ENCODE measurements around the gene GALNT9. TPM values are rescaled to one million over a fixed set of nuclear protein-coding genes. Genes with fewer than 3 reads are reported as not detected.
"Not testable (repeated sequence)": the region's sequence is repeated elsewhere in the genome, so short reads cannot be mapped to it uniquely, and the experiment has no call there.

The GALNT9 gene
- total and polyA plus RNA-seq, 10 donors: 0.20 to 2.4 (median 0.84) TPM

DNA sequence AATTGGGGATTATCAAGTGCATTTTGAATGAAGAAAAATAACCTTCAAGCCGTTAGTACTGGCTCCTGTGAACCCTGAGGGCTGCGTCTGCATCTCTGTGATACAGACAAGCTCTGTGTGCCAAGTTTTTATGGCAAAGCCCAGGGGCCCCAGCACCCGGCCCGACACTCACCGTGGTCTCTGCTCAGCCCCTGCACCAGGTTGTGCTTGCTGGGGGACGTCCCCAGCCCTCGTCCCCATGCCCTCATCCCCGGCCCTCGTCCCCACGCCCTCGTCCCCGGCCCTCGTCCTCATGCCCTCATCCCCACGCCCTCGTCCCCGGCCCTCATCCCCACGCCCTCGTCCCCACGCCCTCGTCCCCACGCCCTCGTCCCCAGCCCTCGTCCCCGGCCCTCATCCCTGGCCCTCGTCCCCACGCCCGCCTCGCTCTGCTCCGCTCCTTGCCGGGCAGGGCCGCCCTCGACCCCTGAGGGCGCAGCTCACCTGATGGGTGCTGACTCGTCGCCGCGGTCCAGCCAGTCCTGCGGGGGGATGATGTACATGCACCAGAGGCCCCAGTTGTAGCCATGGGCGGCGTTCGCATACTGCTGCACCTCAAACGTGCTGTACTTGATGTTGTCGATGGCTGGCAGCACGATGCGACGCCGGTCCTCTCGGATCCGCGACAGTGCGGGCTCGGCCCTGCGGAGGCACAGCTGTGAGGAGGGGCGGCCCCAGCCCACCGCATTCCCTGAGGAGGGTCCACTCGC lies 72.0 kb downstream of the GALNT9 start:
- no peak for TF ChIP-seq POLR2AphosphoS5 (IDR thresholded peaks at IDR 0.05)
- no peak for TF ChIP-seq POLR2A (IDR thresholded peaks at IDR 0.05)
- TF ChIP-seq, protein P1, sequence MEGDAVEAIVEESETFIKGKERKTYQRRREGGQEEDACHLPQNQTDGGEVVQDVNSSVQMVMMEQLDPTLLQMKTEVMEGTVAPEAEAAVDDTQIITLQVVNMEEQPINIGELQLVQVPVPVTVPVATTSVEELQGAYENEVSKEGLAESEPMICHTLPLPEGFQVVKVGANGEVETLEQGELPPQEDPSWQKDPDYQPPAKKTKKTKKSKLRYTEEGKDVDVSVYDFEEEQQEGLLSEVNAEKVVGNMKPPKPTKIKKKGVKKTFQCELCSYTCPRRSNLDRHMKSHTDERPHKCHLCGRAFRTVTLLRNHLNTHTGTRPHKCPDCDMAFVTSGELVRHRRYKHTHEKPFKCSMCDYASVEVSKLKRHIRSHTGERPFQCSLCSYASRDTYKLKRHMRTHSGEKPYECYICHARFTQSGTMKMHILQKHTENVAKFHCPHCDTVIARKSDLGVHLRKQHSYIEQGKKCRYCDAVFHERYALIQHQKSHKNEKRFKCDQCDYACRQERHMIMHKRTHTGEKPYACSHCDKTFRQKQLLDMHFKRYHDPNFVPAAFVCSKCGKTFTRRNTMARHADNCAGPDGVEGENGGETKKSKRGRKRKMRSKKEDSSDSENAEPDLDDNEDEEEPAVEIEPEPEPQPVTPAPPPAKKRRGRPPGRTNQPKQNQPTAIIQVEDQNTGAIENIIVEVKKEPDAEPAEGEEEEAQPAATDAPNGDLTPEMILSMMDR (IDR thresholded peaks at IDR 0.05 in 8 of 11, conservative IDR thresholded peaks at IDR 0.05 in 3 of 11): no peak
- Histone ChIP-seq H3K27ac (no peak overlapping the region), H3K27me3 (replicated peaks in 1 of 7) (peaks cover 0 to 24% (median 0%) of the 10 kb centered on the region in 7 donors), H3K4me1 (no peaks in the 10 kb centered on the region), H3K4me3 (no peak overlapping the region), H3K36me3 (no peaks in the 10 kb centered on the region), H3K9me3 (no peaks in the 10 kb centered on the region)
- no peak for DNase-seq
- intact Hi-C loops (cut with DNase I; ENCODE audit: low total_unique reads): no loop called here
- 85 to 89% (median 87%) methylated on average over 42 to 56 of the region's 56 CpGs for WGBS, 5 donors

DNA sequence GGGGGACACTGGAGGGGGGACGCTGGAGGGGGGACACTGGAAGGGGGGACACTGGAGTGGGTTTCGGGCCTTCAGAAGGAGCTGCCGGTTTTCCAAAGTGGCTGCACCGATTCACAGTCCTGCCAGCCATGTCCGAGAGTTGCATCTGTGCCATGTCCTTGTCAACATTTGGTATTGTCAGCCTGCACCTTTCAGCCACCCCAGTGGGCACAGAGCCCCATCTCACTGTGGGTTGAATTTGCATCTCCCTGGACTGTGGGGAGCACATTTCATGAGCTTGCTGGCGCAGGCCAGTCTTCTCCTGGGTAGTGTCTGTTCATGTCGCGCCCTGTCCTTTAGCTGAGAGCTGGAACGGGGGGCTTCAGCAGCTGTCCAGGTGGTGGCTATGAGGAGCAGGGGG lies 72.7 kb downstream of the GALNT9 start:
- H3K36me3 ChIP-seq: no peaks in the 10 kb centered on the region
- H3K27me3 ChIP-seq (replicated peaks in 1 of 7): peaks cover 0 to 20% (median 0%) of the 10 kb centered on the region in 7 donors
- no peak for DNase-seq
- WGBS, 5 donors: 67 to 87% (median 77%) methylated on average over 8 to 9 of the region's 9 CpGs
- intact Hi-C loops (cut with DNase I; ENCODE audit: low total_unique reads): no loop called here
- TF ChIP-seq POLR2A (IDR thresholded peaks at IDR 0.05) (no peak), POLR2AphosphoS5 (IDR thresholded peaks at IDR 0.05) (no peak)
- TF ChIP-seq, protein P1 (IDR thresholded peaks at IDR 0.05 in 8 of 11, conservative IDR thresholded peaks at IDR 0.05 in 3 of 11): no peak
- H3K27ac ChIP-seq: no peak overlapping the region
- no peak overlapping the region for H3K4me3 ChIP-seq
- no peaks in the 10 kb centered on the region for H3K4me1 ChIP-seq
- no peaks in the 10 kb centered on the region for H3K9me3 ChIP-seq

DNA sequence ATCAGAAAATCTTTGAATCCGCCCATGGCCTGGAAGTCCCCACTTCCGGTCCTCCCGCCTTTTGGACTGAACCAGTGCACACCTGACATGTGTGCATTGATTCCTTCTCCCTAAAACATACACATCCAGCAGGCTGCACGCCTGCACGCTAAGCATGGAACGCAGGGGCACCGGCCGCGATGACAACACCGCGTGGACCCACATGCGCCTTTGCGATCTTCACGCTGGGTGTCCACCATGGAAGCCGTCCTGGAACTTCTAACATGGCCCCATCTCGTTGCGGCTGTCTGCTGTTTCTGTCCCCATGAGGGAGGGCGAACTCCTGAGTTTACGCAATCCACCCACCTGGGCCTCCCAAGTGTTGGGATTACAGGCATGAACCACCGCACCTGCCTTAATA lies 73.7 kb downstream of the GALNT9 start:
- TF ChIP-seq POLR2AphosphoS5 (IDR thresholded peaks at IDR 0.05) (no peak), POLR2A (IDR thresholded peaks at IDR 0.05) (no peak)
- TF ChIP-seq, protein P1 (IDR thresholded peaks at IDR 0.05 in 8 of 11, conservative IDR thresholded peaks at IDR 0.05 in 3 of 11): no peak
- WGBS, 5 donors: 81 to 93% (median 84%) methylated on average over 20 of the region's 20 CpGs
- peaks cover 0 to 20% (median 0%) of the 10 kb centered on the region in 7 donors for H3K27me3 ChIP-seq (replicated peaks in 1 of 7)
- H3K27ac ChIP-seq: no peak overlapping the region
- H3K4me3 ChIP-seq: no peak overlapping the region
- H3K36me3 ChIP-seq: no peaks in the 10 kb centered on the region
- no peaks in the 10 kb centered on the region for H3K9me3 ChIP-seq
- H3K4me1 ChIP-seq: no peaks in the 10 kb centered on the region
- intact Hi-C loops (cut with DNase I; ENCODE audit: low total_unique reads): no loop called here
- DNase-seq: no peak

DNA sequence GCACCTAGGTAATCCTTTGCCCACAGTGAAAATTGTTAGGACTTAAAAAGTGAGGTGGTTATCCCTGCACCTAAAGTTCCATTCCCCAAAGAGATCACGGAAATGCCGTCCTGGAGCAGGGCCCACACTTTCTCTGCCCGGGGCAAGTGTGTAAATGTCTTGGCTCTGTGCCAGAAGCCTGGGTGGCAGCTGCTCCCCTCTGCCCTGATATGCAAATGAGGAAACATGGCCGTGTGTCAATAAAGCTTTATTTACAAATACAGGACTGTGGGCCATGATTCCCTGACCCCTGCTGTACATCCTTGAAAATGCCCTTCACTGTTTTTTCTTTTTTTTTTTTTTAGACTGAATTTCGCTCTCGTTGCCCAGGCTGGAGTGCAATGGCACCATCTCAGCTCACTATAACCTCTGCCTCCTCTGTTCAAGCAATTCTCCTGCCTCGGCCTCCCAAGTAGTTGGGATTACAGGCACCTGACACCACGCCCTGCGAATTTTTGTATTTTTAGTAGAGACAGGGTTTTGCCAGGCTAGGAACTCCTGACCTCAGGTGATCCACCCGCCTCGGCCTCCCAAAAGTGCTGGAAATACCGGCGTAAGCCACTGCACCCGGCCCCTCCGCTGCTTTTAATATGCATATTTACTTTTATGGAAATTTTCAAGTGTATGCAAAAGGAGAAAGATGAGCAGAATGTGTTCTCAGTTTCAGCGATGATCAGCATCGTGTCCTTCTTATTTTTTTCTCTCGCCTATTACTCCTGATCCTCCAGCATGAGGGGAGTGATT lies 75.5 kb downstream of the GALNT9 start:
- no peak for DNase-seq
- H3K4me1 ChIP-seq: no peaks in the 10 kb centered on the region
- 77 to 87% (median 81%) methylated on average over 18 of the region's 18 CpGs for WGBS, 5 donors
- no peaks in the 10 kb centered on the region for H3K9me3 ChIP-seq
- no peaks in the 10 kb centered on the region for H3K36me3 ChIP-seq
- TF ChIP-seq POLR2A (IDR thresholded peaks at IDR 0.05): no peak
- TF ChIP-seq, protein P1 (IDR thresholded peaks at IDR 0.05 in 8 of 11, conservative IDR thresholded peaks at IDR 0.05 in 3 of 11): no peak
- H3K27ac ChIP-seq: no peak overlapping the region
- peaks cover 0 to 12% (median 0%) of the 10 kb centered on the region in 7 donors for H3K27me3 ChIP-seq (replicated peaks in 1 of 7)
- intact Hi-C loops (cut with DNase I; ENCODE audit: low total_unique reads): no loop called here
- H3K4me3 ChIP-seq: no peak overlapping the region

DNA sequence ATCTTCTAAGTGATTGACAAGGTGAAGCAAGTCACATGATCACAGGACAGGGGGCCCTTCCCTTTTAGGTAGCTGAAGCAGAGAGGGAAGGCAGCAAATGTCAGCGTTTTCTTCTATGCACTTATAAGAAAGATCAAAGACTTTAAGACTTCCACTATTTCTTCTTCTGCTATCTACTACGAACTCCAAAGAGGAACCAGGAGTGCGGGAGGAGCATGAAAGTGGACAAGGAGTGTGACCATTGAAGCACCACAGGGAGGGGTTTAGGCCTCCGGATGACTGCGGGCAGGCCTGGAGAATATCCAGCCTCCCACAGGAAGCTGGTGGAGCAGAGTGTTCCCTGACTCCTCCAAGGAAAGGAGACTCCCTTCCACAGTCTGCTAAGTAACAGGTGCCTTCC lies 76.4 kb downstream of the GALNT9 start:
- H3K27me3 ChIP-seq (replicated peaks in 1 of 7); intact Hi-C loops (cut with DNase I; ENCODE audit: low total_unique reads): not testable (repeated sequence)

More for the DNA sequence above, 76.4 kb downstream of the GALNT9 start:
- WGBS, 5 donors: 50 to 68% (median 55%) methylated on average over 3 to 5 of the region's 5 CpGs
- H3K27ac ChIP-seq, DNase-seq, H3K4me1 ChIP-seq, H3K4me3 ChIP-seq, H3K9me3 ChIP-seq, H3K36me3 ChIP-seq: not testable (repeated sequence)
